NCI-H2227 (cell line): ENCODE measurements around the gene SUV39H2.
"Not testable (repeated sequence)": the region's sequence is repeated elsewhere in the genome, so short reads cannot be mapped to it uniquely, and the experiment has no call there.

Experiments
- DNase-seq: peaks from one replicate; lab custom pipeline; 2025; ENCODE audit not compliant: unreplicated experiment; lab: John Stamatoyannopoulos, UW

The SUV39H2 gene

DNA sequence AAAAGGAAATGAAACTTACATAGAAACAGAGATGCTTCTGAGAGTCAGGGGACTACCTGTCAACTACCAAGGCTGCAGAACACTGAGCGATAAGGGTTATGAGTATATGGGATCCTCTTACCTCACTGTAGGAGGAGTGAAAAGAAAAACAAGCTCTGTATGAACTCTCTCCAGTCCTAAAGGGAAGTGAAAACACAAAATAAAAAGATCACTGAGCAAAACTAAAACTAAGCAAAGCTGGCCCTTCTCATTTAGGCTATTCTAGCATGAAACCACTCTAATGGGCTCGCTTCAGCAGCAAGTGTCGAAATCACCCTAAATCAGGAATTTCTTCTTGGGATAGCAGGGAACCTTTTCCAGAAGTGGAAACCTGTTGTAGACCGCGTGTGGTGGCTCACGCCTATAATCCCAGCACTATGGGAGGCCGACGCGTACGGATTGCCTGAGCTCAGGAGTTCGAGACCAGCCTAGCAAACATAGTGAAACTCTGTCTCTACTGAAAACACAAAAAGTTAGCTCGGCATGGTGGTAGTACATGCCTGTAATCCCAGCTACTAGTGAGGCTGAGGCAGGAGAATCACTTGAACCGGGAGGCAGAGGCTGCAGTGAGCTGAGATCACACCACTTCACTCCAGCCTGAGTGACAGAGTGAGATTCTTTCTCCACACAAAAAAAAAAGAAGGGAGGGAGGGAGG is 48.2 kb downstream of the SUV39H2 start:
- DNase-seq, result no peak

DNA sequence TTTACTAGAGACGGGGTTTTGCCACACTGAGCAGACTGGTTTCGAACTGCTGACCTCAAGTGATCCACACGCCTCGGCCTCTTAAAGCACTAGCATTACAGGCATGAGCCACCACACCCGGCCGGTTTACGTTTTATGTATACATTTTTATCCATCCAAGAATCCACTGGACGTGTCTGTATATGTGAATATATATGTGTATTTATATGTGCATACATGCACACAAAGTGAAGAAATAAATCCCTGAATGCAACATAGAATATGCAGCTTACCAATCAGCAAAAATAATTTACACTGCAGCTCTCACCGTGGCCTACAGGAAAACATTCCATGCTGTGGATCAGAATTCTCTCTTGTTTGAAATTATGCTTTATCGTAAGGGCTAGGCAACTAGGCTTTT is 51.9 kb downstream of the SUV39H2 start:
- no peak for DNase-seq

DNA sequence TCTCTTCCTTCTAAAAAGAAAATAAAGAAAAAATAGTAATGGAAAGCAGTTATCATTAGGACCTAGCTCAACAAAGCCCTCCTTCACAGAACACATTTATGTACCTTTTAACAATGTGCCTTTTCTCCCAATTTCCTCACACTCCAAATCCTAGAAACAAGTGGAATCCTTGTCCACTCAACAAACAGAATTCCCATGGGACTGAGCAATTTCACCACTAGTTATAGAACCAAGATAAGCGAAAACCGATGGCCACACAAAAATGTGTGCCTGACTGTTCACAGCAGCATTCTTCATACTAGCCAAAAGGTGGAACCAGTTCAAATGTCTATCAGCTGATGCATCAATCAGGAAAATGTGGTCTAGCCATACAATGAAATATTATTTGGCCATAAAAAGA is 57.9 kb downstream of the SUV39H2 start:
- no peak for DNase-seq

DNA sequence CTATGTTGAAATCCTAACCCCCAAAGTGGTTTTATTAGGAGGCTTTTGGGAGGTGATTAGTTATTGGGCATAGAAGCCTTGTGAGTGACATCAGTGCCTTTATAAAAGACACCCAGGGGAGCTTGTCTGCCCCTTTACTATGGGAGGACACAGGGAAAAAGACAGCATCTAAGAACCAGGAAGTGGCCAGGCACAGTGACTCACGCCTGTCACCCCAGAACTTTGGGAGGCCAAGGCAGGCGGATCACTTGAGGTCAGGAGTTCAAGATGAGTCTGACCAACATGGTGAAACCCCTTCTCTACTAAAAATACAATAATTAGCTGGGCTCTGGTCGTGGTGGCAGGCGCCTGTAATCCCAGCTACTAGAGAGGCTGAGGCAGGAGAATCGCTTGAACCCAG is 60.3 kb downstream of the SUV39H2 start:
- not testable (repeated sequence) for DNase-seq

DNA sequence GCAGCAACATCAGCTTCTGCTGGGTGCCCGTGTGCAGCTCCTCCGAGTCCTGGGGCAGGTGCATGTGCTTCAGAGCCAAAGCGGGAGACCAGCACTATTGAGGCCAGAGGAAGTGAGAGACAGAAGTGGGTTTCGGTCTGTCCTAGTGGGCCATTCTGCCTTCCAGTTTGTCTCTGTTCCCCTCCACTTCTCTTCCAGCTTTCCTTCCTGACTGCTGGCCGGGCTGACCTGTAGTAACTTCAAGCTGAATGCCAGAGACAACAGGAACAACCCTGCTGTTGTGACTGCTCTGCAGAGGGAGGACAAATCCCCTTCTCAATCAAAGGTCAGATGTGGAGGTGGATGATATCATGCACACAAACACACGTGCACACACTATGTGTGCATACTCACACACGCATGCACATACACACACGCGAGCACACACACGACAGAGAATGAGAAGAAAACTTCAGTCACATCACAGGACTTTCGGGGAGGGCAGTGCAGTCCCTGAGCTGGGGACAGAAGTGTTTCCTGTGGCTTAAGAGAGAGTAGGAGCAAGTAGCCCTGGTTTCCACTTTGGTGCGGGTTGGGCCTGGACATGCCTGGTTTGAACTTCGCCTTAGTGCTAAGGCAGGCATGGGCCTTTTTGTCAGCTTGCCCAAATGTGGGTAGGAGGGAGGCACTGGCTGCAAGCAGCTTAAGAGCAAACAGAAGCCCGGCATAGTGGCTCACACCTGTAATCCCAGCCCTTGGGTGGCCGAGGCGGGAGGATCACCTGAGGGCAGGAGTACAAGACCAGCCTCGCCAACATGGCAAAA is 63.7 kb downstream of the SUV39H2 start:
- DNase-seq, result not testable (repeated sequence)

DNA sequence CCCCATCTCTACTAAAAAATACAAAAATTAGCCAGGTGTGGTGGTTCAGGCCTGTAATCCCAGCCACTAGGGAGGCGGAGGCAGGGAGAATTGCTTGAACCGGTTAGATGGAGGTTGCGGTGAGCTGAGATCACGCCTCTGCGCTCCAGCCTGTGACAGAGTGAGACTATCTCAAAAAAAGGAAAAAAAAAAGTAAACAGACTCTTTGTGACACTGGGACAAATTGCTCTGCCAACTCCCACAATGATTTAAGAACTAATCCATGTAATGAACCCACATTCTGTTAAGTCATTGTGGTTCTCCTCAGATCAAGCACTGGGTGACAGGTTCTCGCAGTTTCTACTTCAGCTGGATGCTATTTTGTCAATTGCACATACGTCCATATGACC is 64.3 kb downstream of the SUV39H2 start:
- DNase-seq, result not testable (repeated sequence)

DNA sequence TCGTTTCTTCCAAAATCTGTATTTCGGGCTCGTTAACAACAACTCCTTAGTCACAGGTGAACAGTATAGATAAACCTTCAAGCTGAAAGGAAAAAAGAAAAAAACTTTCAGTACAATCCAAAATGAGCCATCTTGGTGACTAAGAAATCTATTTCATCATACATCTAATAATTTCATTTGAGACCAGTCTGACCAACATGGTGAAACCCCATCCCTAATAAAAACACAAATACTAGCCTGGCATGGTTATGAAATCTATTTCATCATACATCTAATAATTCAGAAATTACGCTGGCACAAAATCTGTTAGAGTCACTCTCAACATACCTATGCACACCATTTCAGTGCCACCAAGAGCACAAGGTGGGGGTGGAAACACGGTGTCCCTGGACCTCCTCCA is 66.4 kb downstream of the SUV39H2 start:
- DNase-seq, result no peak

DNA sequence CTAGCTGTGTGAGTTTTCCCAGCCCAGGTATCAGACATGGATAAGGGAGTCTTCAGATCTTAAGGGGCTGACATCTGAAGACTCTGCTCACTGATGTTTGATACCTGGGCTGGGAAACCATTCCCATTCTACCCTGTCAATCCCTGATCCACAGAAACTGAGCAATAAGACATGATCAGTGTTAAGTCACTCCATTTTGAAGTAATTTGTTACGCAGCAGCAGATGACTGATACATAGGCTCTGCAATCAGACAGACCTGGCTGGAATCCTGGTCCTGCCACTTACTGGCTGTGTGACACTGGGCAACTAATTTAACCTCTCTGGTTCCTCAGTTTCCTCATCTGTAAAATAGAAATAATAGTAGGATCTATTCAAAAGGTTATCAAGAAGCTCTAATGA is 68.6 kb downstream of the SUV39H2 start:
- no peak for DNase-seq

DNA sequence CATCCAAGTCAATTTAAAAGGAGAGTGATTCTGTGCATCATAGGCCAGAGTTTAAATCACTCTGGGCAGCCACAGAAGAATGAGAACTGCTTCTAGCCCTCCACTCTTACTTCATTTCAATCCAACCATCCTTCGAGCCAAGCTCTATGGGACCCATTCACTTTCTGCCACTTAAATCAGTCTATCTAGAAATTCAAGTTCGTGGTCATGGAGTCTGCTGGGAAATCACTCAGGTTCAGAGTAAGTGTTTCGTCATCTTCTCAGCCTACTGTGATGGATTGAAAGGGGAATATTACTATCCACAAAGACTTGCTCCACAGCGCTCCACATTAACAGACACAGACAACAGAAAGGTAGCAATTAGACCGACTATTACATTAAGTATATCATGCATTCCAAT is 70.6 kb downstream of the SUV39H2 start:
- DNase-seq, result no peak

DNA sequence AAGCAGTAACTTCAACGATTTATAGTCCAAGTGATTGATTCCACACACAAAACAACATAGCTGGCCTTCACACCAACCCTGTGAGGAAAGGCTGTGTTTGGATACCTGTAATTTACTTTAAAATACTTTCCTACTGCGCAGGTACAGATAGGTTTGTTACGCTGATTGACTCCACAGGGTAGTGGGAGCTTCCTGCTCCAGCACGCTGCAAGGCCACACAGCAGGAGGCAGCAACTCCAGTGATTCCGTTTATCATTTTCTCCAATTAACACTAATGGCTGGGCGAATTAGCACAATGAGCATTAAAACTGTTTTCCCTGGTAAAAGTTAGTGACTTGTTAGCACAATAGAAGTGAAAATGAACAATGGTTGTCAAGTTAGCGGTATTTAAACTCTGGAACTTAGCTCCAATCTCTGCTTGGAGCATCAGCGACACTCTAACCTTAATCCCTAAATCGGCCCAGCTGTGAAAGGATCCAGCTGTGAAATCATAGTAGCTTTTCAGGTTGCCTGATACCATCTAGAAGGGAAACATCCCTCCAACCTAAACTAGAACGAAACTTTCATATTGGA is 74.3 kb downstream of the SUV39H2 start:
- DNase-seq, result no peak

DNA sequence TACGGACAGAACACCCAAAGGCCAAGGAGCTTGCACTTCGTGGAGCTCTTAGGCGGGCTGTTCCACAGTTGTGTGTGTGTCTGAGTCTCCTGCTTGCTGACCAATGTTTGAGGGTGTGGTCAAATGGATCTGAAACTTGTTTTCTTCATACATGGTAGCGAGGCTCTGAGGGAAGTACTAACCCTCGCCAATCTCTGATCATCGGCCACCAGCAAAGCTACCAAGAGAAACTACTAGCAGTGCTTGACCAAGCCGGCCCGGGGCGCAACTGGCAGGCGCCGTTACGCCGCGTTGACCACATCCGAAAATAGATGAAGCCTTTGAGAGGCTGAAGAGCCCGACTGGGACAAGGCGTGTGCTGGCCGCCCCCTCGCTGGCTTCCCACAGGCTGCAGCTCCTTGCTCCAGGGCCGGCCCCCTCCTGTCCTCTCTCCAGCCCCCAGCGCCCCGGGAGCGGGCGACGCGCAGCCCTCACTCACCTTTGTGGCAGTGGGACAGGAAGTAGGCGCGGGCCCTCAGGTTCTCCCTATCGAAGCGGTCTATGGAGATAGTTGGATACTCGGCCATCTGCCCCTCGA is 74.8 kb downstream of the SUV39H2 start:
- peak; percentile 57 for DNase-seq
